ENCODE results near the gene UBR4. TPM values are rescaled to one million over a fixed set of nuclear protein-coding genes. Genes with fewer than 3 reads are reported as not detected.

The UBR4 gene
- total RNA-seq, 2 experiments from 2014 or later, result 133 TPM

GRCh38 chr1:19081218-19081893, 128.7 kb downstream of the UBR4 start:
- TF ChIP-seq, protein P1, sequence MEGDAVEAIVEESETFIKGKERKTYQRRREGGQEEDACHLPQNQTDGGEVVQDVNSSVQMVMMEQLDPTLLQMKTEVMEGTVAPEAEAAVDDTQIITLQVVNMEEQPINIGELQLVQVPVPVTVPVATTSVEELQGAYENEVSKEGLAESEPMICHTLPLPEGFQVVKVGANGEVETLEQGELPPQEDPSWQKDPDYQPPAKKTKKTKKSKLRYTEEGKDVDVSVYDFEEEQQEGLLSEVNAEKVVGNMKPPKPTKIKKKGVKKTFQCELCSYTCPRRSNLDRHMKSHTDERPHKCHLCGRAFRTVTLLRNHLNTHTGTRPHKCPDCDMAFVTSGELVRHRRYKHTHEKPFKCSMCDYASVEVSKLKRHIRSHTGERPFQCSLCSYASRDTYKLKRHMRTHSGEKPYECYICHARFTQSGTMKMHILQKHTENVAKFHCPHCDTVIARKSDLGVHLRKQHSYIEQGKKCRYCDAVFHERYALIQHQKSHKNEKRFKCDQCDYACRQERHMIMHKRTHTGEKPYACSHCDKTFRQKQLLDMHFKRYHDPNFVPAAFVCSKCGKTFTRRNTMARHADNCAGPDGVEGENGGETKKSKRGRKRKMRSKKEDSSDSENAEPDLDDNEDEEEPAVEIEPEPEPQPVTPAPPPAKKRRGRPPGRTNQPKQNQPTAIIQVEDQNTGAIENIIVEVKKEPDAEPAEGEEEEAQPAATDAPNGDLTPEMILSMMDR (IDR thresholded peaks at IDR 0.05), result no peak
- POLR2A ChIA-PET, result no interaction called here
- peaks cover 1% of the 10 kb centered on the region for H3K4me1 Mint-ChIP-seq (ENCODE audit: low read depth)
- H3K9me3 Mint-ChIP-seq, result no peaks in the 10 kb centered on the region
- intact Hi-C loops (cut with micrococcal nuclease), result no loop called here
- DNase-seq (no peak), ATAC-seq (no peak)
- H3K27ac Mint-ChIP-seq, result no peak overlapping the region
- H3K36me3 Mint-ChIP-seq (ENCODE audit: low read depth), result peaks cover 73% of the 10 kb centered on the region
- CTCF ChIA-PET, result interaction anchor here (1.8 kb wide), 1 partner anchor 174 kb away, joined by 4 read pairs; no protein-coding TSS in a partner anchor
- H3K4me3 Mint-ChIP-seq, result no peak overlapping the region
- H3K27me3 Mint-ChIP-seq, result no peaks in the 10 kb centered on the region

GRCh38 chr1:19080721-19081120, 129.3 kb downstream of the UBR4 start:
- no peak for ATAC-seq

GRCh38 chr1:19079541-19080472, 130.3 kb downstream of the UBR4 start:
- TF ChIP-seq, protein P1 (IDR thresholded peaks at IDR 0.05), result no peak
- DNase-seq (no peak), ATAC-seq (no peak)
- intact Hi-C loops (cut with micrococcal nuclease), result loop anchor here (10.0 kb wide), 1 partner anchor 175 kb away; the partner anchor contains the start of gene ALDH4A1
- Mint-ChIP-seq H3K9me3 (no peaks in the 10 kb centered on the region), H3K36me3 (ENCODE audit: low read depth) (peaks cover 78% of the 10 kb centered on the region), H3K27me3 (no peaks in the 10 kb centered on the region), H3K4me3 (no peak overlapping the region), H3K27ac (no peak overlapping the region), H3K4me1 (ENCODE audit: low read depth) (peaks cover 15% of the 10 kb centered on the region)
- CTCF ChIA-PET, result interaction anchor here (1.1 to 2.4 kb wide), 3 partner anchors 12 to 196 kb away, joined by 3 to 8 read pairs (median 4); no protein-coding TSS in a partner anchor
- POLR2A ChIA-PET, result no interaction called here

More at GRCh38 chr1:19080721-19081120, 129.3 kb downstream of the UBR4 start:
- Mint-ChIP-seq H3K27ac (no peak overlapping the region), H3K27me3 (no peaks in the 10 kb centered on the region), H3K36me3 (ENCODE audit: low read depth) (peaks cover 75% of the 10 kb centered on the region), H3K4me1 (ENCODE audit: low read depth) (peaks cover 6% of the 10 kb centered on the region), H3K9me3 (no peaks in the 10 kb centered on the region), H3K4me3 (no peak overlapping the region)
- TF ChIP-seq, protein P1 (IDR thresholded peaks at IDR 0.05), result no peak
- intact Hi-C loops (cut with micrococcal nuclease), result no loop called here
- CTCF ChIA-PET, result interaction anchor here (1.1 kb wide), 1 partner anchor 15 kb away, joined by 3 read pairs; no protein-coding TSS in a partner anchor
- DNase-seq, result no peak
- POLR2A ChIA-PET, result no interaction called here

DNA sequence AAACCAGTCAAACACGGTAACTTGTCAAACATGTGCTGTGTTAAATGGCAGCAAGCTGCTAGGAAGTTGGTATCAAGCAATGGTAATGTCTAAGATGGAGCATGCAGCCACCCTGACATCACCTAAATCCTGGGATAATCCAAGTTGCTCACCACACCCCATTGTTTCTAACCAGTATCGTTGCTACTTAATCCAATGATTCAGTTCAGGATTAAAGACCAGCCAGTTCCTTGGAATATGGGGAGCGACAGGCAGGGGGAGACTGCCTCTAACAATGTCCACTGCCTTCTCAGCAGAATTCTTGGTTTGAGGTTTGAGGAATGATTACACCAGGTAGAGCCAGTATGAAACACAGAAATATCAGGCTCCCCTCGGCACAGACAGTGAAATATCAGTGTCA, 131.5 kb downstream of the UBR4 start:
- no peak overlapping the region for H3K4me3 Mint-ChIP-seq
- no peak overlapping the region for H3K27ac Mint-ChIP-seq
- ChIA-PET CTCF (interaction anchor here (2.4 to 2.7 kb wide), 2 partner anchors 166 to 194 kb away, joined by 8 to 11 read pairs; no protein-coding TSS in a partner anchor), POLR2A (interaction anchor here (1.3 kb wide), 1 partner anchor 9 kb away, joined by 5 read pairs; no protein-coding TSS in a partner anchor)
- H3K27me3 Mint-ChIP-seq, result no peaks in the 10 kb centered on the region
- peaks cover 77% of the 10 kb centered on the region for H3K36me3 Mint-ChIP-seq (ENCODE audit: low read depth)
- no peak for DNase-seq
- TF ChIP-seq, protein P1 (IDR thresholded peaks at IDR 0.05), result no peak
- peaks cover 27% of the 10 kb centered on the region for H3K4me1 Mint-ChIP-seq (ENCODE audit: low read depth)
- H3K9me3 Mint-ChIP-seq, result no peaks in the 10 kb centered on the region
- intact Hi-C loops (cut with micrococcal nuclease), result loop anchor here (10.0 kb wide), 1 partner anchor 174 kb away; the partner anchor contains the start of gene ALDH4A1
- no peak for ATAC-seq
